ENCODE results near the gene RIPPLY3.

DNA sequence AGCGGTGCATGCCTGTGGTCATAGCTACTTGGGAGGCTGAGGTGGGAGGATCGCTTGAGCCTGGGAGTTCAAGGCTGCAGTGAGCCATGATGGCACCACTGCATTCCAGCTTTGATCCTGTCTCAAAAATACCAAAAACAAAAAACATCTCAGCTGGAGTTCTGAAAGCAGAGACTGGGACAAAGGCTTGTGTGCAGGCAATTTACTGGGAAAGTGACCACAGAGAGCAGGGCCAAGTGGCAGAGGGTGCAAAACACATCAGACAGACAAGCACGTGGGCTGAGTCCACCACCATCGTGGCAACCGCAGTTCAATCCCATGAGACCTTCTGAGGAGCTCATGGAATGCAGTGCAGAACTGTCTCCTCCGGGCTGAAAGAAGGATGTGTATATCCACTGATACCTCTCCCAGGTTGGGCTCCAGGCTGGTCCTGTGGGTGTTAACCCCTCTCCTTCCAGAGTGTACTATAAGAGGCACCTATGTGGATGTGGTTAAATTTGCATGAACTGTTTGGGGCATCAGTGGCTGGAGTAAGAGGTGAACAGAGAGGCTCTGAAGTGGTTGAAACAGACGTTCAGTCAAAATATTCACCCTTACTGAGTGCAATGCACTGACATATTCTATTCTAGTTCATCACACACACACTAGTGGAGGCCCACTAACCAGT is 55.6 kb downstream of the RIPPLY3 start:
- TF ChIP-seq, protein P1, sequence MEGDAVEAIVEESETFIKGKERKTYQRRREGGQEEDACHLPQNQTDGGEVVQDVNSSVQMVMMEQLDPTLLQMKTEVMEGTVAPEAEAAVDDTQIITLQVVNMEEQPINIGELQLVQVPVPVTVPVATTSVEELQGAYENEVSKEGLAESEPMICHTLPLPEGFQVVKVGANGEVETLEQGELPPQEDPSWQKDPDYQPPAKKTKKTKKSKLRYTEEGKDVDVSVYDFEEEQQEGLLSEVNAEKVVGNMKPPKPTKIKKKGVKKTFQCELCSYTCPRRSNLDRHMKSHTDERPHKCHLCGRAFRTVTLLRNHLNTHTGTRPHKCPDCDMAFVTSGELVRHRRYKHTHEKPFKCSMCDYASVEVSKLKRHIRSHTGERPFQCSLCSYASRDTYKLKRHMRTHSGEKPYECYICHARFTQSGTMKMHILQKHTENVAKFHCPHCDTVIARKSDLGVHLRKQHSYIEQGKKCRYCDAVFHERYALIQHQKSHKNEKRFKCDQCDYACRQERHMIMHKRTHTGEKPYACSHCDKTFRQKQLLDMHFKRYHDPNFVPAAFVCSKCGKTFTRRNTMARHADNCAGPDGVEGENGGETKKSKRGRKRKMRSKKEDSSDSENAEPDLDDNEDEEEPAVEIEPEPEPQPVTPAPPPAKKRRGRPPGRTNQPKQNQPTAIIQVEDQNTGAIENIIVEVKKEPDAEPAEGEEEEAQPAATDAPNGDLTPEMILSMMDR (conservative IDR thresholded peaks at IDR 0.05 in 1 of 2, IDR thresholded peaks at IDR 0.05 in 1 of 2; ENCODE audit: low read depth in 1 of 2, low read length in 2 of 2): no peak
- TF ChIP-seq EZH2 (IDR thresholded peaks at IDR 0.05; ENCODE audit: low read length, missing control alignments): no peak
